Measurements from ENCODE around the gene GDPD5. TPM values are rescaled to one million over a fixed set of nuclear protein-coding genes. Genes with fewer than 3 reads are reported as not detected.
A peak's percentile ranks its signal among the peaks of the same experiment; 100 is the strongest.

The GDPD5 gene
- total RNA-seq, 1 experiment from 2014 or later: 28.6 TPM

- CTCF ChIA-PET: no interaction called here
- Histone ChIP-seq H3K4me3 (ENCODE audit: low read depth, low read length) (no peak overlapping the region), H3K9me3 (no peaks in the 10 kb centered on the region), H3K27me3 (replicated peaks; ENCODE audit: control insufficient read depth, insufficient read depth, low read length) (no peaks in the 10 kb centered on the region), H3K4me1 (peaks cover 33% of the 10 kb centered on the region), H3K36me3 (ENCODE audit: control insufficient read depth, insufficient read depth, low read length) (peaks cover 13% of the 10 kb centered on the region)
- intact Hi-C loops (cut with micrococcal nuclease; ENCODE audit: unreplicated experiment): no loop called here
- Mint-ChIP-seq H3K4me3 (ENCODE audit: unreplicated experiment) (no peak overlapping the region), H3K36me3 (ENCODE audit: insufficient read depth, unreplicated experiment) (peaks cover 89% of the 10 kb centered on the region), H3K27me3 (ENCODE audit: insufficient read depth, unreplicated experiment) (no peaks in the 10 kb centered on the region), H3K9me3 (ENCODE audit: unreplicated experiment) (no peaks in the 10 kb centered on the region), H3K4me1 (ENCODE audit: low read depth, unreplicated experiment) (peaks cover 18% of the 10 kb centered on the region), H3K27ac (ENCODE audit: unreplicated experiment) (peak overlapping the region; percentile 19)
- TF ChIP-seq CTCF (IDR thresholded peaks at IDR 0.05; ENCODE audit: insufficient read depth in 1 of 2, low read depth in 1 of 2, low read length in 1 of 2, severe bottlenecking in 1 of 2, unreplicated experiment in 1 of 2): no peak
- DNase-seq: no peak
- no TSS peak for BruUV-seq (replicated peaks)
- POLR2A ChIA-PET: no interaction called here
These were observed 40.4 kb upstream of the GDPD5 start for GRCh38 chr11:75565916-75566762.

- H3K27ac Mint-ChIP-seq (ENCODE audit: unreplicated experiment): peak overlapping the region; percentile 19
- peaks cover 81% of the 10 kb centered on the region for H3K36me3 Mint-ChIP-seq (ENCODE audit: insufficient read depth, unreplicated experiment)
- H3K4me1 Mint-ChIP-seq (ENCODE audit: low read depth, unreplicated experiment): peaks cover 18% of the 10 kb centered on the region
- Histone ChIP-seq H3K27me3 (replicated peaks; ENCODE audit: control insufficient read depth, insufficient read depth, low read length) (no peaks in the 10 kb centered on the region), H3K36me3 (ENCODE audit: control insufficient read depth, insufficient read depth, low read length) (peaks cover 13% of the 10 kb centered on the region), H3K4me3 (ENCODE audit: low read depth, low read length) (no peak overlapping the region), H3K4me1 (peaks cover 41% of the 10 kb centered on the region), H3K9me3 (no peaks in the 10 kb centered on the region)
- intact Hi-C loops (cut with micrococcal nuclease; ENCODE audit: unreplicated experiment): no loop called here
- no TSS peak for BruUV-seq (replicated peaks)
- TF ChIP-seq CTCF (IDR thresholded peaks at IDR 0.05; ENCODE audit: insufficient read depth in 1 of 2, low read depth in 1 of 2, low read length in 1 of 2, severe bottlenecking in 1 of 2, unreplicated experiment in 1 of 2): no peak
- ChIA-PET POLR2A (no interaction called here), CTCF (interaction anchor here (1.2 kb wide), 1 partner anchor 10 kb away, joined by 3 read pairs; no protein-coding TSS in a partner anchor)
- no peaks in the 10 kb centered on the region for H3K27me3 Mint-ChIP-seq (ENCODE audit: insufficient read depth, unreplicated experiment)
- H3K9me3 Mint-ChIP-seq (ENCODE audit: unreplicated experiment): no peaks in the 10 kb centered on the region
- DNase-seq: peak in 1 of 2 experiments; percentile 51
- H3K4me3 Mint-ChIP-seq (ENCODE audit: unreplicated experiment): peak overlapping the region; percentile 93
These were observed 39.6 kb upstream of the GDPD5 start for GRCh38 chr11:75565221-75565814.

- Mint-ChIP-seq H3K27me3 (ENCODE audit: insufficient read depth, unreplicated experiment) (no peaks in the 10 kb centered on the region), H3K36me3 (ENCODE audit: insufficient read depth, unreplicated experiment) (peaks cover 70% of the 10 kb centered on the region), H3K4me3 (ENCODE audit: unreplicated experiment) (peak overlapping the region; percentile 93), H3K4me1 (ENCODE audit: low read depth, unreplicated experiment) (peaks cover 27% of the 10 kb centered on the region), H3K9me3 (ENCODE audit: unreplicated experiment) (no peaks in the 10 kb centered on the region), H3K27ac (ENCODE audit: unreplicated experiment) (peak overlapping the region; percentile 95)
- H3K27me3 ChIP-seq (replicated peaks; ENCODE audit: control insufficient read depth, insufficient read depth, low read length): no peaks in the 10 kb centered on the region
- peak overlapping the region; percentile 51 for H3K4me3 ChIP-seq (ENCODE audit: low read depth, low read length)
- CTCF ChIA-PET: interaction anchor here (1.2 kb wide), 1 partner anchor 11 kb away, joined by 3 read pairs; no protein-coding TSS in a partner anchor
- intact Hi-C loops (cut with micrococcal nuclease; ENCODE audit: unreplicated experiment): no loop called here
- TF ChIP-seq CTCF (IDR thresholded peaks at IDR 0.05; ENCODE audit: insufficient read depth in 1 of 2, low read depth in 1 of 2, low read length in 1 of 2, severe bottlenecking in 1 of 2, unreplicated experiment in 1 of 2): no peak
- H3K4me1 ChIP-seq: peaks cover 54% of the 10 kb centered on the region
- BruUV-seq (replicated peaks): no TSS peak
- POLR2A ChIA-PET: no interaction called here
- no peaks in the 10 kb centered on the region for H3K9me3 ChIP-seq
- peaks cover 11% of the 10 kb centered on the region for H3K36me3 ChIP-seq (ENCODE audit: control insufficient read depth, insufficient read depth, low read length)
- no peak for DNase-seq
These were observed 38.3 kb upstream of the GDPD5 start for GRCh38 chr11:75563978-75564552.

All from Caco-2 (cell line).